Measurements from ENCODE around the gene CHST7.

The CHST7 gene

GRCh38 chrX:46549914-46550313, 23.7 kb upstream of the CHST7 start:
- TF ChIP-seq CTCF (IDR thresholded peaks at IDR 0.05; ENCODE audit: extremely low read depth, missing control alignments) = no peak
- DNase-seq (ENCODE audit: low spot score) = no peak

GRCh38 chrX:46551494-46552128, 22.0 kb upstream of the CHST7 start:
- no peak for DNase-seq (ENCODE audit: low spot score)

GRCh38 chrX:46553935-46554334, 19.6 kb upstream of the CHST7 start:
- no peak for DNase-seq (ENCODE audit: low spot score)
- no peak for TF ChIP-seq CTCF (IDR thresholded peaks at IDR 0.05; ENCODE audit: extremely low read depth, missing control alignments)

More at GRCh38 chrX:46551494-46552128, 22.0 kb upstream of the CHST7 start:
- TF ChIP-seq CTCF (IDR thresholded peaks at IDR 0.05; ENCODE audit: extremely low read depth, missing control alignments) = no peak

- TF ChIP-seq CTCF (IDR thresholded peaks at IDR 0.05; ENCODE audit: extremely low read depth, missing control alignments) = no peak
- no peak for DNase-seq (ENCODE audit: low spot score)
These were observed 18.6 kb upstream of the CHST7 start for GRCh38 chrX:46554942-46555341.

GRCh38 chrX:46559062-46559461, 14.5 kb upstream of the CHST7 start:
- no peak for TF ChIP-seq CTCF (IDR thresholded peaks at IDR 0.05; ENCODE audit: extremely low read depth, missing control alignments)
- no peak for DNase-seq (ENCODE audit: low spot score)

- TF ChIP-seq CTCF (IDR thresholded peaks at IDR 0.05; ENCODE audit: extremely low read depth, missing control alignments) = no peak
- peak; percentile 58 for DNase-seq (ENCODE audit: low spot score)
These were observed 11.5 kb upstream of the CHST7 start for GRCh38 chrX:46561824-46562657.

- no peak for TF ChIP-seq CTCF (IDR thresholded peaks at IDR 0.05; ENCODE audit: extremely low read depth, missing control alignments)
- DNase-seq (ENCODE audit: low spot score) = no peak
These were observed 6.2 kb upstream of the CHST7 start for GRCh38 chrX:46567388-46567787.

Measured in GM20000 (cell line).